NCI-H2196 treated with DMSO at 0.1 percent for 48 hours (cell line): Measurements from ENCODE around the gene MICU2.
"Not testable (repeated sequence)": the region's sequence is repeated elsewhere in the genome, so short reads cannot be mapped to it uniquely, and the experiment has no call there.

ENCODE experiments used
- DNase-seq: peaks from one replicate; lab custom pipeline; 2025; ENCODE audit not compliant: unreplicated experiment; lab: John Stamatoyannopoulos, UW

The MICU2 gene

DNA sequence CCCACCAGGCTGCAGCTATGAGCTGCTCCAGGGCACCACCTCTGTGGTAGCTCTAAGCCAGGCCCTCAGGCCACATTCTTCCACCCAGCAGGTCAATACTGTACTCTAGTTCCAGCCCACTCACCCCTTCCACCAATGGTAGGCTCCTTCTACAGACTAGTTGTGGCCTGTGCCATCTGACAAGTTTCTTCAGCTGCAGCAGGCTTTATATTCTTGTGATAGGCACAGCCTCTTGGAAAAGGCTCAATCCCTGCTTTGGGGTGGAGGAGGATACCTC lies 8.5 kb downstream of the MICU2 start:
- DNase-seq: no peak

DNA sequence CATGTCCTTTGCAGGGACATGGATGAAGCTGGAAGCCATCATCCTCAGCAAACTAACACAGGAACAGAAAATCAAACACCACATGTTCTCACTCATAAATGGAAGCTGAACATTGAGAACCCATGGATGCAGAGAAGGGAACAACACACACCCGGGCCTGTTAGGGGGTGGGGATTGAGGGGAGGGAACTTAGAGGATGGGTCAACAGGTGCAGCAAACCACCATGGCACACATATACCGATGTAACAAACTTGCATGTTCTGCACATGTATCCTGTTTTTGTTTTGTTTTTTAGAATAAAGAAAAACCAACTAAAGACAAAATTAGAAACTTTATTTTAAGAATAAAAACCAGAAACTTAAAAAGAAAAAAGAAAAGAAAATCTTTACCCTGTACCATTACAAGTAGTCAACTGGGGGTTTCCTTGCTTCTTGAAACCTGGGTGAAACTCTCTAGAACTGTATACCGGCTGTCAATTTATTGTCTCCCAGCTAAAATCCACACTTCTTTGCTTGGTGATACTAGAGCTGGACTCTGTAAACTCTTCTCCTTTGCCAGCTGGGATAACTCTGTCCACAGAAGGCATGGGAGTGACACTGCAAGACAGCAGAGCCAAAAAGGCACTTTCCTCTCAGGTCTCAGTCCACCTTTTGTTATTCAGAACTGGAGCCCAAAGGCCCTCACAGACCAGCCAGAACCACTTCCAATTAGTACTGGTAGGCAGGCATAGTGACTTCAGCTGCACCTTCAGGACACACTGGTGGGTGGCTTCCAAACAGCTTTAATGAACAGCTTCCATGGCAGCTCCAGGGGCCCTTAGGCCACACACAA lies 9.0 kb downstream of the MICU2 start:
- no peak for DNase-seq

DNA sequence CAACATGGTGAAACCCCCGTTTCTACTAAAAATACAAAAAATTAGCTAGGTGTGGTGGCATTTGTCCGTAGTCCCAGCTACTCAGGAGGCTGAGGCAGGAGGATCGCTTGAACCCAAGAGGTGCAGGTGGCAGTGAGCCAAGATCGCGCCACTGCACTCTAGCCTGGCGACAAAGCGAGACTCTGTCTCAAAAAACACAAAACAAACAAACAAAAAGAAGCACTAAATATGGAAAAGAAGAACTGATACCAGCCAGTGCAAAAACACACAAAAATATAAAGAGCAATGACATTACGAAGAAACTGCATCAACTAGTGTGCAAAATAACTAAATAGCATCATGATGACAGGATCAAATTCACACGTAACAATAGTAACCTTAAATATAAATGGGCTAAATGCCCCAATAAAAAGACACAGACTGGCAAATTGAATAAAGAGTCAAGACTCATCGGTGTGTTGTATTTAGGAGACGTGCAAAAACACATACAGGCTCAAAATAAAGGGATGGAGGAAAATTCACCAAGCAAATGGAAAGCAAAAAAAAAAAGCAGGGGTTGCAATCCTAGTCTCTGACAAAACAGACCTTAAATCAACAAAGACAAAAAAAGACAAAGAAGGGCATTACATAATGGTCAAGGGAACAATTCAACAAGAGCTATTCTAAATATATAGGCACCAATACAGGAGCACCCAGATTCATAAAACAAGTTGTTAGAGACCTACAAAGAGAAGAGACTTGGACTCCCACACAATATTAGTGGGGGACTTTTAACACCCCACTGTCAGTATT lies 13.1 kb downstream of the MICU2 start:
- DNase-seq: not testable (repeated sequence)

DNA sequence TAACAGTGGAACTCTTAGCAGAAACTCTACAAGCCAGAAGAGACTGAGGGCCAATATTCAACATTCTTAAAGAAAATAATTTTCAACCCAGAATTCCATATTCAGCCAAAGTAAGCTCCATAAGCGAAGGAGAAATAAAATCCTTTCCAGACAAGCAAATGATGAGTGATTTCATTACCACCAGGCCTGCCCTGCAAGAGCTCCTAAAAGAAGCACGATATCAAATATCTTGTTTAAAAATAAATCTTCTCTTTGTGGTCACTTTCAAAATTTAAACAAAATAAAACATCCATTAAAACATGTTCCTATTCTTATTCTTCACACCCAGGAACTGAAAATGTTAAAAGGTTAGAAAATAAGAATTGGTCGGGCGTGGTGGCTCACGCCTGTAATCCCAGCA lies 13.7 kb downstream of the MICU2 start:
- DNase-seq: no peak

DNA sequence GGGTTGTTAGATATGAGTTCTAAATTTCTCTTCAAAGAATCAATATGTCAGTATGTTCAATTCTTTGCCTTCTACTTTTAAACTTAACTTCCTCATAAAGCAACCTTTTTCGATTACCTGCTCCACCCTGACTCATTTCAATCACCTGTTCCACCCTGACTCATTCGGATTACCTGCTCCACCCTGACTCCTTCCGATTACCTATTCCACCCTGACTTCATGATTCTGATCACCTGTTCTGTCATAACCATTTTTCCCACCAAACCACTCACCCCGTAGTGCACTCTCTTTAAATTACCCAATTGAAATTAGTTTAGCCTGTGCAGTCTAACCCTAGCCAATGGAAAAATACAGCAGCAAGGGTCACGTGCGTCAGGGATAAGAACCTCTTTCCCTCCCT lies 14.5 kb downstream of the MICU2 start:
- not testable (repeated sequence) for DNase-seq

DNA sequence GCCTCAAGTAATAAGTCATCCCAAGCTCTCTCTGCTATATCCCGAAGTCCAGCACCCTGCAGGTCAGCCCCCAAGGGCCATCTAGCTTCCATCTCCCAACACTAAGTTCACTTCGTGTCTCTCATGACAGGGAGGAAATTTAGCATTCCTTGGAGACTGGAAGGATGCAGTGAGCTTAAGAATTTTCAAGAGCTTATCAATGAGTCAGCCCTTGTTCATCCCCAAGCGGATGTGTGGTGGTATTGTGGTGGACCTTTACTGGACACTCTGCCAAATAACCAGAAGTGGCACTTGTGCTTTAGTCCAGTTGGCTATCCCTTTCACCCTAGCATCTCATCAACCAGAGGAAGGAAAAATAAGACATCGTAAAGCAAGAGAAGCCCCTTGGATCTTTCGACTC lies 15.6 kb downstream of the MICU2 start:
- DNase-seq: not testable (repeated sequence)

DNA sequence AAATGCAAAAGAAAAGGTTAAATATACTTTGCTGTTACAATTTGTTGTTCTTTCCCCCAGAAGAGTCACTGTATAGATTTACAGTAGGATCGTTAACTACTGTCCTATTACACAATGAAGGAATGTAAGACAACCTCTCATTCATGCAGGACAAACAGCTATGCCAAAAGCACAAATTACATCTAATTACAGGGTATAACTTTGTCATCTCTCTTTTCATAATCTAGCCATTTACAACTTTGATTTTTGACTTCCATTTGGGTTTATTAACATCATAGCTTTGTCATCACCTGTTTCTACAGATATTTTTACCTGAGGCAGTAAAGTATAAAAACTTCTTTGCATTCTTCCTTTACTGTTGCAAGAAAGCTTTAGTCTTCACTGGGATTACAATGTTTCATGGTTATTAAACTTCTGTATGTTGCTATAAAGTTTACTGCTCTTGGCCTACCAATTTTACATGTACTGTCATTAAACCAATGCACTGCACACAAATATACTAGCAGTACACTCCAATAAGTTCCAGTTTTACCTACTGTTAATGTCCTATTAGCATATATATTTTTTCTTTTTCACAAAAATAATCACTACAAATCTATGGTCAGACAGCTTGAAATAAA lies 18.9 kb downstream of the MICU2 start:
- no peak for DNase-seq

DNA sequence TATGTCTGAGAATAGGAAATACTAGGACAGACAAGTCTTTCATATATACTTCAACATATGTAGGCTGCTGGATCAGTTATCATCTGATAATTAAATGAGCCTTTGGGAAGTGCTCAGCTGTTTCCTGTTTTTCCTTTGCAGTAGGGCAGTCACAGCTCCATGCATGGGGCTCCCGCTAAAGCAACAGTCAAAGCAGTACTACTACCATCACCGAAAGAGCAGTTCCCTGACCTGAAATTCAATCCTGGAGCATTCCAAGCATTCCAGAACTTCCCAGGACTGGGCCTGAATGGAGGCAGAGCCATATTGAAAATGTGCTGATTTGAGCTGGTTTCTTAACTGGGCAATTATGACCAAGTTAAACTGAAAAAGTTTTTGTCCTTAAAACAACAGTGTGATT lies 20.5 kb downstream of the MICU2 start:
- DNase-seq: no peak

DNA sequence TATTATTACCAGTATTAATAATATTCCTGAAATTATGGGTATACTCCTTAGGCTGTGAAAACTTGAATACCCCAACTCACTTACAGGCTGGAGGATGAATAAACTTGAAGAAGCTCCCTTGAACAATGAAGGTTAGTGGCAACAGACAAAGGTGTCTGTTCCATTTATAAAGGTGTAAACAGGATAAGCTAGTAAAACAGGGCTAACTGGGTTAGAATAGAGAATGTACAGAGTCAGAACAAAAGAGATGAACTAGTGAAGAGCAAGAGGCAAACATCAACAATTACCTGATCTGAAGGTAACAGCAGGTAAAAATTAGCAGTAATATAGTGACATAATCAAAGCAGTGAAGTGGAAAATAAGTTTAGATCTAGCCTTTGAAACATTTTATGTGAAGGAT lies 23.2 kb downstream of the MICU2 start:
- DNase-seq: no peak

DNA sequence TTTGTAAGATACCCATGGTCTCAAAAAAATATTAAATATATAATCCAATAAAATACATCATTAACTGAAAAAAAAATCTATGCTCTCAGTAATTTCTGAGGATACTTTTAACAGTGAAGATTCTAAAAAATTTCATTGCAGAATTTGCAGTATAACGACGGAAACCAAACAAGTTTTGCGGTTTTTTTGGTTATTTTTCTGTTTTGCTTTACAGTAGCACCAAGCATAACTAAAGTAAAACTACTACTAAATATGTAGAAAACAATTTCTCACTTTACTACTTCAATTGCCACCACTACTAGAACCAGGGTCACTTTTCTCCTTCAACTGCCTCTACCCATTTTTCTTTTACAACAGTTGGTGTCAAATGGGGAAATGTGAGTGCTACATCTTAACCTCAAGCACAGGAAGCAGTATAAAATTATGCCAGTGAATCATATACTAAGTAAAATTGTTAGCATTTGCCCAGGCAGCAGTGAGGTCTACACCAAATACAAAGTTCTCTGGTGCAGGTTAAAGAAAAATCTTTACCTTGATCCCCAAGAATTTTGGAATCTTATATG lies 24.1 kb downstream of the MICU2 start:
- no peak for DNase-seq

DNA sequence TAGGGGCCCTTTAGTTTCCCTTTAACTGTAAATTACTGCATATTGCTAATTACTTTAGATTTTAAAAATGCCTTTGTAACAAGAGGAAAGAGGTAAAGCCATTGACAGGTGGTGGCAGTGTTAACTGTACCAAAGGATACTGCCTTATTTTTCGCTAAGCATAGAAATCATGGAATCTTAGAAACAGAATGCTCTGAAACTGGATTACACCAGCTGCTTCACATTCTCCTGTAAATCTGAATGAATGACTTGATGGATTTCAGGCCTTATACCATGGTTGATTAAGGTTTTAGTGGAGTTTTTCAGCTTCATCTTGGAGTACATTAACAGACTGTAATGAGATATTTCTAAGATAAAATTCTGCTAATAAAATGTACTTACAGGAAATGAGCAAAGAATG lies 25.2 kb downstream of the MICU2 start:
- DNase-seq: no peak

DNA sequence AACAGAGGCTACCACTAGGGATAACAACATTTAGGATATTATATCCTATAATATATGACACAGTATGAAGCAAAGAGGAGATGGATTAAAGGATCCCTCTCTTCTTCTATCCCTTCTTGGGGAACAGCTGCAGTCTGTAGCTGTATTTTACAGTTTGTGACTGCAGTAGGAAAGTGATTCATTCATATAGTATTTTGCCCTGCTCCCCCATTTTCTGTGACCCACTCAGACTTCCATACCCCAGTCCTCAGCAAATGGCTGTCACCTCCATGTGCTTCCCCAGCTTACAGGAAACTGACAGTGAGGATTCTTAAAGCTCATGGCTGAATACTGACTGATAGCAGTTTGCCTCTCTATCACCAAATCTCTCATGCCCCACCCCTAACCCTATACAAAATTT lies 27.5 kb downstream of the MICU2 start:
- no peak for DNase-seq

DNA sequence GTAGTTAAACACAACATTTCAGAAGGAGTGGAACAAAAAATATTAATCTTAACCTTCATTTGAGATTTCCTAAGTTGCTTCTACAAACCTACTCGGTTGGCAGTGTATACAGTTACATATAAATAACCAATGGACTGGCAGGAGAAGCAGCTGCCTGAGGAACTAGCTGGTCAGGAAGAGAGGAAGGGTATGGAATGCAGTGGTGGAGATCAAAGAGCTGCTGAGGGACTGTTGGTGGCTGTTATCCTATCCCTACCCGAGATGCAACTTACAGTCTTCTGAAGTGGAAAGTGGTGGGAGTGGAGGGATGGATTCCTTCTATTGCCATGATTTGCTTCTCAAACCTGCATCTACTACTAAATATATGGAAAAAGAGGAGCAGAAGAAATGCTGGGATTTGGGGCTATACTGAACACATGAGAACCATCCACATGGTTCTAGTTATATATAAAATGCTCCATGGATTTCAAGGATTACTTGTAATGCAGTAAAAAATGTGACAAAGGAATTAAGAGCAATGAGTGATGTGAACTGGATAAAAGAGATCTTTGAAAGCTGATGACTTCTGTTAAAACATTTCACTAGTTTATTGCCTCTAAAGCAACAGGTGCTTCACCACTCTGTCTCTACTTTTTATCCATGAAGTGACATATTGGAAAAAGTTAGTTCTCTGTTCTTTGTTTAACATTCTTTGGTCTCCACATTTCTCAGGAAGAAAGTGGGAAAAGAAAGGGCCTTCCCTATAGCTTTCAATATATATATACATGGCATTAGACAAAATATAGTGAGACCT lies 29.9 kb downstream of the MICU2 start:
- DNase-seq: no peak

DNA sequence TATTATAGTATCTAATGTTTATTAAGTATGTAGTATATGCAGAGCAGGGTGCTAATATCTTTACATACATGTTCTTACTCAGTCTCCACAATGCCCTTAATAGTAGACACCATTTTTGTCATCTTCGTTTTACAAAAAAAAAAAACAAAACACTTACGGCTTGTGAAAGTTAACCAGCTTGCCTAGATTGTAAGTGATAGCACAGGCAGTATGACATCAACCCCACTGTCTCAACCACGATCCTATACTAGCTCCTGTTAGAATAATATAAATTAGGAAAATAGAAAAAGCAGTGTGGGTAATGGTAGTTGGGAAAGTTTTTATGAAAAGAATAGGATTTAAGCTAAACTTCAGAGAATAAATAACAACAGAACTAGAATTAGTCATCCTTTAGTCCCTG lies 34.3 kb downstream of the MICU2 start:
- no peak for DNase-seq

DNA sequence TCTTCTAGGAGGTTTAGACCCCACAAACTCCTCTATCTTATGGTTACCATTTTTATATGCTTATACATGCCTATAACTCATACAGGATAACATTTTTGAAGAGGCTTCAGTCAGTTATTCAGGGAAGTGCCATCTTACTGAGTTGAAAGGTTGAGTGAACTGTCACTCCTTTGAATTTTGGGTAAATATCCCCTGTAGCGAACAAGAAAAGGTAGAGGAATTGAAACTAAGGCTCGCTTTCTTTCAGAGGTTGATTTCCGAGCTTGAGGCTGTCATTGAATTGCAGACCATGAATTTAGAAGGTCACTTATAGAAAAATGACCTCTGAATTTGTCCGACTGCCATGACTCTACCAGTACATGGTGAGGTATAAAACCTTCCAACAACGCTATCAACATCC lies 35.1 kb downstream of the MICU2 start:
- no peak for DNase-seq

DNA sequence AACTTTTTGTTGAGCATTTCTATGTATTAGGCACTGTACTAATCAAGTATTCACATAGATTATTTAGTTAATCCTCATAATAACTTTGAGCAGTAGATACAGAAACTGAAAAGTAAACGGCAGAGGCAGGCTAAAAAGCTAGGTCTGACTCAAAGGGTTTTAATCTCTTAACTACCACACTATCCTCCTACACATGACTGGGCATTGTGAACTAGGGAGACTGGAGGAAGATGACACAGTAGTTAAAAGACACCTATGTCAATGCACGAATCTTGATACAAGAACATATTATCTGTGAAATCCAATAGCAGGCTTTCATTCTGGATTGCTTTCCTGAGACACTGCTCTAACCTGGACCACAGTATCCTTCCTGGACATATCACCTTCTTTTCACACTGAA lies 36.3 kb downstream of the MICU2 start:
- no peak for DNase-seq

DNA sequence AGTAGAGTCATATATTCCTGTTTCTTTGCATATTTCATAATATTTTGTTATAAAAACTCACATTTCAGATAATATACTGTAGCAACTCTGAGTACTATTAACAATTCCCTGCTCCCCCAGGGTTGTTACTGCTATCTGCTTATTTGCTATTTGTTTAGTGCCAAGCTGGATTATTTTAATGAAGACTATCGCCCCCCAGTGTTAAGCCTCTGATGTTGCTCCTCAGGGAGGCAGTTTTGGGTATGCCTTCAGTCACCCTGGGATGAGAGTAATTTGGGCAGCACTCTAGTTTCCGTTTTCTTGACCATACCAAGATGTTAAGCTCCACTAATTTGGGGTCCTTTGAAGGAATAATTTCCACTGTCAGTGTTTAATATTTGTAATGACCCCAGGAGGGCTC lies 46.0 kb downstream of the MICU2 start:
- no peak for DNase-seq

DNA sequence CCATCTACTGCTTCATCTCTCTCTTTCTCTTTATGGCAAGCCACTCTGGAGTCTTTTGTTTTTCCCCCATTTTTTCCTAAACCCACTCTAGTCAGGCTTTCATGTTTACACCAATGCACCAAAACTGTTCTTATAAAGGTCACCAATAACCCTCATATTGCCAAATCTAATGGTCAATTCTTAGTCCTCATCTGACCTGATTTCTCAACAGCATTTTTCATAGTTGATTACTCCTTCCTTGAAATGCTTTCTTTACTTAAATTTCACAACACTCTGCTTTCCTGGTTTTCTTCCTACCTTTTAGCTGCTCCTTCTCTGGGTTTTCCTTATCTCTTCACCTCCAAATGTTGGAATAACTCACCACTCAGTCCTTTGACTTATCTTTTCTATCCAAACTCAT lies 47.9 kb downstream of the MICU2 start:
- no peak for DNase-seq

DNA sequence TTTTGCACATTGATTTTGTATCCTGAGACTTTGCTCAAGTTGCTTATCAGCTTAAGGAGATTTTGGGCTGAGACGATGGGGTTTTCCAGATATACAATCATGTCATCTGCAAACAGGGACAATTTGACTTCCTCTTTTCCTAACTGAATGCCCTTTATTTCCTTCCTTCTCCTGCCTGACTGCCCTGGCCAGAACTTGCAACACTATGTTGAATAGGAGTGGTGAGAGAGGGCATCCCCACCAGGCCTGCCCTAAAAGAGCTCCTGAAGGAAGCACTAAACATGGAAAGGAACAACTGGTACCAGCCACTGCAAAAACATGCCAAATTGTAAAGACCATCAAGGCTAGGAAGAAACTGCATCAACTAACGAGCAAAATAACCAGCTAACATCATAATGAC lies 50.7 kb downstream of the MICU2 start:
- not testable (repeated sequence) for DNase-seq

DNA sequence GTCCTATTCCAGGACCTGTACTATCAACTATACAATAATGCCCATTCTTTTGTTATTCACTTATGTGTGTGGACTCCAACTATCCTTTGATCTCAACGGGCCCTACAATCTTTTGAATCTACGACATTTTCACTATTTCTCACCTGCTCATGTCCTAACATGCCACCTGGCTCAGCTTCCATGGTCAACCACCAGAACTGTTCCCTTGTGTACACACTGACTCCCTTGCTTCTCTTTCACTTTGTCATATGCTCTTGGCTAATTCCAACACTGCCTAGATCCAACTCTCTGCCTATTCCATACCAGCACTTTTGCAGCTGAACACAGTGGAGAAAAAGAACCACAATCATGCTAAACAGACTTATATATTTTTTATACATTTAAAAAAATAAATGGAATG lies 53.1 kb downstream of the MICU2 start:
- DNase-seq: no peak

DNA sequence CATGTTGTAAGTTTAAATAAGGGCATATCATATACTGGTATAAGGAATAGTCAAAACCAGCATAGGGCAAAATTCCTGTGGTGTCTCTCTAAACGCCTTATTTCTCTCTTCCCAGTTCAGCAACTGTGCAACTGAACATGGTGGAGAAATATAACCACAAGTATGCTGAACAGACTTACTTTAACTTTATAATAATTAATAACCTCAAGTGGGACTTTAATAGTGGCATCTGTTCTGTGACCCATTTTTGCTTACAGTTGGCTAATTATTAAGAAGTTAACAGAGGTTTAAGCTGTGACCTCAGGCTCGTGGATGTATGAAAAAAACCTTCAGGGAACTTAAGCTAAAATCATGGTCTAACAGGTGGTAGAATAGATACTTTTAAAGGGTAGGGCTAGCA lies 54.3 kb downstream of the MICU2 start:
- DNase-seq: no peak
